Measurements from ENCODE around the gene ESPL1. TPM values are rescaled to one million over a fixed set of nuclear protein-coding genes. Genes with fewer than 3 reads are reported as not detected.
A peak's percentile ranks its signal among the peaks of the same experiment; 100 is the strongest.

ESPL1 gene
- polyA plus RNA-seq, 2 of the 4 experiments (the other 2 are of a cell fraction), result 10.0 to 16.5 TPM

GRCh38 chr12:53324113-53324778 is 56.1 kb downstream of the ESPL1 start (continued):
- TF ChIP-seq JUN (IDR thresholded peaks at IDR 0.05), result no peak
- TF ChIP-seq TP53 (CRISPR knock-in tag; IDR thresholded peaks at IDR 0.05), result no peak
- no peak for TF ChIP-seq MAFK (IDR thresholded peaks at IDR 0.05; ENCODE audit: partially characterized antibody)
- TF ChIP-seq NFE2L2 (conservative IDR thresholded peaks at IDR 0.05; ENCODE audit: low read length), result no peak
- no peak for TF ChIP-seq FOSB (CRISPR knock-in tag; IDR thresholded peaks at IDR 0.05)
- no peak for TF ChIP-seq ESRRA (IDR thresholded peaks at IDR 0.05; ENCODE audit: borderline replicate concordance, low read length)
- no peak for TF ChIP-seq RCOR1 (IDR thresholded peaks at IDR 0.05; ENCODE audit: low read depth, low read length)

- Histone ChIP-seq H3K4me2 (peak overlapping the region; percentile 92), H3K4me3 (peak overlapping the region; percentile 60), H3K4me1 (peaks cover 24% of the 10 kb centered on the region), H3K9me3 (no peaks in the 10 kb centered on the region), H3K27ac (peak overlapping the region; percentile 89 to 97)
- WGBS (ENCODE audit: missing lambda C conversion rate), result under 1% methylated on average over 36 of the region's 69 CpGs
- CTCF ChIA-PET, result interaction anchor here (0.6 to 21.4 kb wide), 29 partner anchors 9 to 183 kb away, joined by 3 to 638 read pairs (median 5); partner anchors contain the start of genes AMHR2, NPFF, PFDN5 and SP1
- DNase-seq (ENCODE audit: low read depth in 1 of 2, low spot score in 1 of 2), result peak; percentile 96 to 98
- FAIRE-seq, result no peak
- peak; percentile 71 to 84 for ATAC-seq
- POLR2A ChIA-PET, result interaction anchor here (0.6 to 5.5 kb wide), 17 partner anchors 10 to 176 kb away, joined by 3 to 51 read pairs (median 5); partner anchors contain the start of genes MYG1, PFDN5, PRR13 and SP1
- TF ChIP-seq, protein P1, sequence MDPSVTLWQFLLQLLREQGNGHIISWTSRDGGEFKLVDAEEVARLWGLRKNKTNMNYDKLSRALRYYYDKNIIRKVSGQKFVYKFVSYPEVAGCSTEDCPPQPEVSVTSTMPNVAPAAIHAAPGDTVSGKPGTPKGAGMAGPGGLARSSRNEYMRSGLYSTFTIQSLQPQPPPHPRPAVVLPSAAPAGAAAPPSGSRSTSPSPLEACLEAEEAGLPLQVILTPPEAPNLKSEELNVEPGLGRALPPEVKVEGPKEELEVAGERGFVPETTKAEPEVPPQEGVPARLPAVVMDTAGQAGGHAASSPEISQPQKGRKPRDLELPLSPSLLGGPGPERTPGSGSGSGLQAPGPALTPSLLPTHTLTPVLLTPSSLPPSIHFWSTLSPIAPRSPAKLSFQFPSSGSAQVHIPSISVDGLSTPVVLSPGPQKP (IDR thresholded peaks at IDR 0.05; ENCODE audit: low read depth, low read length), result no peak
- no peak for TF ChIP-seq BHLHE40 (IDR thresholded peaks at IDR 0.05; ENCODE audit: low read depth, low read length)
- TF ChIP-seq GATA3 (IDR thresholded peaks at IDR 0.05; ENCODE audit: borderline replicate concordance), result peak; percentile 46; the same call in 1 of the 2 replicates
- no peak for TF ChIP-seq HOXA7 (CRISPR knock-in tag; IDR thresholded peaks at IDR 0.05)
- no peak for TF ChIP-seq HEYL (CRISPR knock-in tag; IDR thresholded peaks at IDR 0.05)
- no peak for TF ChIP-seq CEBPB (IDR thresholded peaks at IDR 0.05)
- no peak for TF ChIP-seq KDM1A (IDR thresholded peaks at IDR 0.05; ENCODE audit: low read depth)
- TF ChIP-seq MAX (IDR thresholded peaks at IDR 0.05), result peak; percentile 83
- no peak; the same call in 1 of the 2 replicates for TF ChIP-seq RFX5 (IDR thresholded peaks at IDR 0.05)
- TF ChIP-seq, protein P2, sequence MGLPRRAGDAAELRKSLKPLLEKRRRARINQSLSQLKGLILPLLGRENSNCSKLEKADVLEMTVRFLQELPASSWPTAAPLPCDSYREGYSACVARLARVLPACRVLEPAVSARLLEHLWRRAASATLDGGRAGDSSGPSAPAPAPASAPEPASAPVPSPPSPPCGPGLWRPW (IDR thresholded peaks at IDR 0.05), result no peak
- TF ChIP-seq HOXB5 (CRISPR knock-in tag; IDR thresholded peaks at IDR 0.05), result 0 out of 2 replicates have a peak, but pooled peaks have one; percentile 9
- TF ChIP-seq ZC3H11A (IDR thresholded peaks at IDR 0.05), result no peak
- TF ChIP-seq POLR2AphosphoS2 (conservative IDR thresholded peaks at IDR 0.05; ENCODE audit: low read length), result no peak
- peak; percentile 94 for TF ChIP-seq SMC3 (IDR thresholded peaks at IDR 0.05)
- TF ChIP-seq CHD2 (IDR thresholded peaks at IDR 0.05; ENCODE audit: low read length, partially characterized antibody), result no peak
- TF ChIP-seq ZFP36 (IDR thresholded peaks at IDR 0.05; ENCODE audit: borderline replicate concordance, partially characterized antibody), result no peak
- no peak for TF ChIP-seq SREBF2 (IDR thresholded peaks at IDR 0.05)
- no peak for TF ChIP-seq FOSB (CRISPR knock-in tag; IDR thresholded peaks at IDR 0.05)
- no peak for TF ChIP-seq NFE2L2 (conservative IDR thresholded peaks at IDR 0.05; ENCODE audit: low read length)
- TF ChIP-seq BCL3 (IDR thresholded peaks at IDR 0.05), result peak; percentile 94
- TF ChIP-seq TP53 (CRISPR knock-in tag; IDR thresholded peaks at IDR 0.05), result no peak
- TF ChIP-seq USF2 (IDR thresholded peaks at IDR 0.05), result no peak
- no peak for TF ChIP-seq RARB (CRISPR knock-in tag; IDR thresholded peaks at IDR 0.05)
- no peak; a peak in 1 of 5 replicates for TF ChIP-seq EP300 (IDR thresholded peaks at IDR 0.05)
- no peak for TF ChIP-seq FOXS1 (CRISPR knock-in tag; IDR thresholded peaks at IDR 0.05)
- TF ChIP-seq JUN (IDR thresholded peaks at IDR 0.05), result peak; percentile 82 to 92
- TF ChIP-seq HOXB13 (CRISPR knock-in tag; IDR thresholded peaks at IDR 0.05; ENCODE audit: low read depth), result no peak
- TF ChIP-seq JUNB (IDR thresholded peaks at IDR 0.05), result no peak
- TF ChIP-seq EHF (CRISPR knock-in tag; IDR thresholded peaks at IDR 0.05), result no peak
- TF ChIP-seq RCOR1 (IDR thresholded peaks at IDR 0.05; ENCODE audit: low read depth, low read length), result no peak
- no peak for TF ChIP-seq MAFK (IDR thresholded peaks at IDR 0.05; ENCODE audit: partially characterized antibody)
- TF ChIP-seq HDAC2 (IDR thresholded peaks at IDR 0.05), result no peak; the same call in 1 of the 2 replicates
- no peak for TF ChIP-seq CHD4 (IDR thresholded peaks at IDR 0.05; ENCODE audit: borderline replicate concordance)
- no peak for TF ChIP-seq FOSL2 (IDR thresholded peaks at IDR 0.05)
- TF ChIP-seq FOSL2 (CRISPR knock-in tag; IDR thresholded peaks at IDR 0.05), result 0 out of 2 replicates have a peak, but pooled peaks have one; percentile 12
These were observed 56.8 kb downstream of the ESPL1 start for GRCh38 chr12:53324779-53325510.
